Gastrocnemius medialis (tissue), 4 donors: Measurements from ENCODE around the gene ITPR3. TPM values are rescaled to one million over a fixed set of nuclear protein-coding genes. Genes with fewer than 3 reads are reported as not detected.

Experiments
- ATAC-seq, 2 donors: fragments of 150-250 bp; one replicate each; pipeline ENCODE4 v1.9.1; 2016
- DNase-seq, 2 donors: peaks; one replicate each; pipeline ENCODE4 v3.0.0-alpha.2; 2019
- H3K27ac ChIP-seq, 4 donors: fragments of 200-600 bp; sonication (generic); 1 replicate in 1 of 4; 2 replicates in 3 of 4; pipeline ENCODE4 v1.5.1; 2016 to 2018; ENCODE audit warnings: mild to moderate bottlenecking in 2 of 4, moderate library complexity in 1 of 4
- H3K27me3 ChIP-seq, 3 donors: fragments of 200-600 bp; sonication (generic) in 2 of 3; 1 replicate in 1 of 3; 2 replicates in 2 of 3; pipeline versions ENCODE4 v1.5.1 to v1.6.0; 2016 to 2019; ENCODE audit warnings: mild to moderate bottlenecking in 1 of 3, moderate library complexity in 1 of 3
- H3K36me3 ChIP-seq, 2 donors: fragments of 200-600 bp; sonication (generic) in 1 of 2; one replicate each; pipeline ENCODE4 v1.5.1; 2017 to 2018
- H3K4me1 ChIP-seq, 2 donors: fragments of 200-600 bp; sonication (generic) in 1 of 2; one replicate each; pipeline ENCODE4 v1.5.1; 2016 to 2017; ENCODE audit warnings: mild to moderate bottlenecking in 2 of 2
- H3K4me3 ChIP-seq, 4 donors: fragments of 200-600 bp; sonication (generic) in 3 of 4; 1 replicate in 1 of 4; 2 replicates in 3 of 4; pipeline ENCODE4 v1.5.1; 2016 to 2019; ENCODE audit warnings: mild to moderate bottlenecking in 2 of 4
- H3K9me3 ChIP-seq, 3 donors: fragments of 200-600 bp; sonication (generic) in 2 of 3; 1 replicate in 1 of 3; 2 replicates in 2 of 3; pipeline ENCODE4 v1.5.1; 2016 to 2019
- POLR2A ChIP-seq, 2 donors: fragments of 450-650 bp; IDR thresholded peaks; one replicate each; pipeline ENCODE4 v1.6.1; 2017; ENCODE audit warnings: antibody characterized with exemption in 2 of 2, mild to moderate bottlenecking in 2 of 2, moderate library complexity in 2 of 2
- in situ Hi-C, 4 donors: fragments of 200-750 bp; cut with MboI; loops; one replicate each; pipeline versions ENCODE4 v1.15.0 to v1.8.0; 2017; ENCODE audit warnings: low sequenced_read_pairs in 4 of 4
- intact Hi-C: fragments of 100-400 bp; cut with DNase I; formaldehyde crosslinking; loops from one replicate; pipeline ENCODE4 v1.15.1; 2023; ENCODE audit warnings: low total_unique reads
- total RNA-seq, 4 donors: library from RNA; depleted of rRNA; stranded (reverse); fragments of >200 nt; gene quantifications; one replicate each; pipeline versions ENCODE4 v1.1.0 to v1.2.3, GENCODE V29; 2016
- TF ChIP-seq, protein P1 (sequence below), 5 experiments: fragments of 450-650 bp in 3 of 5; fragments of 200-600 bp in 2 of 5; sonication (generic) in 2 of 5; IDR thresholded peaks in 4 of 5; conservative IDR thresholded peaks in 1 of 5; 1 replicate in 4 of 5; 2 replicates in 1 of 5; pipeline ENCODE4 v1.5.1; 2016 to 2019; ENCODE audit warnings: antibody characterized with exemption in 5 of 5, mild to moderate bottlenecking in 3 of 5, moderate library complexity in 3 of 5

The ITPR3 gene
- total RNA-seq, 4 donors from 2014 or later: 1.9 to 6.8 (median 4.2) TPM

DNA sequence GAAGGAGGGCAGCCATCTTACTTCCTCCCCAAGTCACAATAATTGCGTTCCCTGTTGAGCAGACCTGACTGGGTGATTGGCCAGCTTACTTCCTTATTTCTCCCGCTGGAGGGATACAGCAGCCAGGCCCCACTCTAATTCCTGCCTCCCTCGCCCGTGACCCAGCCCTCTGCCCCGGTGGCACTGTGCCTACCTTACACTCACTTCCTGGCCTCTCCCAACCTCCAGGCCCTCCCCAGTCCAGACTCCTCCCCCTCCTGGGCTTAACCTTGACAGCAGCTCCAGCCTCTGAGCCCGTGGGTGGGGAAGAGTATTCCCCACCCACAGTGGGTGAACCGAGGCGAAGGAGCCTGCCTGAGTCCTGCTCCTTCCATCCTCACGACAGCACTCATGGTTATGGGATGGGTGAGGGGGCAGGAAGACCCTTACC is 44.0 kb upstream of the ITPR3 start:
- intact Hi-C loops: loop anchor here (10.0 kb wide), 1 partner anchor 122 kb away; the partner anchor contains the start of gene ZBTB9
- in situ Hi-C loops: no loop called here
- Histone ChIP-seq H3K4me1 (peaks cover 18% of the 10 kb centered on the region in 2 donors), H3K4me3 (peak overlapping the region in 1 of 4 donors; percentile 18), H3K27ac (peak overlapping the region; percentile 57 to 87 (median 85)), H3K9me3 (no peaks in the 10 kb centered on the region), H3K36me3 (peaks cover 0 to 29% of the 10 kb centered on the region in 2 donors), H3K27me3 (no peaks in the 10 kb centered on the region)
- TF ChIP-seq, protein P1, sequence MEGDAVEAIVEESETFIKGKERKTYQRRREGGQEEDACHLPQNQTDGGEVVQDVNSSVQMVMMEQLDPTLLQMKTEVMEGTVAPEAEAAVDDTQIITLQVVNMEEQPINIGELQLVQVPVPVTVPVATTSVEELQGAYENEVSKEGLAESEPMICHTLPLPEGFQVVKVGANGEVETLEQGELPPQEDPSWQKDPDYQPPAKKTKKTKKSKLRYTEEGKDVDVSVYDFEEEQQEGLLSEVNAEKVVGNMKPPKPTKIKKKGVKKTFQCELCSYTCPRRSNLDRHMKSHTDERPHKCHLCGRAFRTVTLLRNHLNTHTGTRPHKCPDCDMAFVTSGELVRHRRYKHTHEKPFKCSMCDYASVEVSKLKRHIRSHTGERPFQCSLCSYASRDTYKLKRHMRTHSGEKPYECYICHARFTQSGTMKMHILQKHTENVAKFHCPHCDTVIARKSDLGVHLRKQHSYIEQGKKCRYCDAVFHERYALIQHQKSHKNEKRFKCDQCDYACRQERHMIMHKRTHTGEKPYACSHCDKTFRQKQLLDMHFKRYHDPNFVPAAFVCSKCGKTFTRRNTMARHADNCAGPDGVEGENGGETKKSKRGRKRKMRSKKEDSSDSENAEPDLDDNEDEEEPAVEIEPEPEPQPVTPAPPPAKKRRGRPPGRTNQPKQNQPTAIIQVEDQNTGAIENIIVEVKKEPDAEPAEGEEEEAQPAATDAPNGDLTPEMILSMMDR (IDR thresholded peaks at IDR 0.05 in 4 of 5, conservative IDR thresholded peaks at IDR 0.05 in 1 of 5): no peak
- no peak for TF ChIP-seq POLR2A (IDR thresholded peaks at IDR 0.05)
- peak; percentile 15 to 26 for ATAC-seq
- no peak for DNase-seq

DNA sequence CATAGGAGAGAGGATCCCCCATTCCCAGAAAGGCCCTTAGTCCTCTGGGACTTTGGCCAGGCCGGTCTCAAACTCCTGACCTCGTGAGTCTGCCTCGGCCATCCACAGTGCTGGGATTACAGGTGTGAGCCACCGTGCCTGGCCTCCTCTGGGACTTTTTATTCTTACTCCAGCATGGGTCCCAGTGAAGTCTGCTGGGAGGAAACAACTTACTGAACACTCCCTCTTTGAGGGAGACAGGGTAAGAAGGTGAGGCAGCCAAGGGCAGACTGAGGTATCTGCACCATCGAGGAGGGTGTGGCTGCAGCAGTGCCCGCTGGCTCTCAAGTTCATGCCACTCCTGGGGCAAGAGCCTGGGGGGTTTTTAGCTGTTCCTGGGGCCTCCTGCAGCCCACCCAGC is 43.4 kb upstream of the ITPR3 start:
- H3K9me3 ChIP-seq: no peaks in the 10 kb centered on the region
- in situ Hi-C loops: no loop called here
- H3K4me3 ChIP-seq: no peak overlapping the region
- intact Hi-C loops: loop anchor here (10.0 kb wide), 1 partner anchor 123 kb away; the partner anchor contains the start of gene ZBTB9
- H3K27me3 ChIP-seq: no peaks in the 10 kb centered on the region
- peak overlapping the region; percentile 57 to 87 (median 85) for H3K27ac ChIP-seq
- peaks cover 0 to 29% of the 10 kb centered on the region in 2 donors for H3K36me3 ChIP-seq
- H3K4me1 ChIP-seq: peaks cover 18% of the 10 kb centered on the region in 2 donors
- TF ChIP-seq, protein P1 (IDR thresholded peaks at IDR 0.05 in 4 of 5, conservative IDR thresholded peaks at IDR 0.05 in 1 of 5): no peak
- TF ChIP-seq POLR2A (IDR thresholded peaks at IDR 0.05): no peak
- no peak for DNase-seq
- no peak for ATAC-seq

DNA sequence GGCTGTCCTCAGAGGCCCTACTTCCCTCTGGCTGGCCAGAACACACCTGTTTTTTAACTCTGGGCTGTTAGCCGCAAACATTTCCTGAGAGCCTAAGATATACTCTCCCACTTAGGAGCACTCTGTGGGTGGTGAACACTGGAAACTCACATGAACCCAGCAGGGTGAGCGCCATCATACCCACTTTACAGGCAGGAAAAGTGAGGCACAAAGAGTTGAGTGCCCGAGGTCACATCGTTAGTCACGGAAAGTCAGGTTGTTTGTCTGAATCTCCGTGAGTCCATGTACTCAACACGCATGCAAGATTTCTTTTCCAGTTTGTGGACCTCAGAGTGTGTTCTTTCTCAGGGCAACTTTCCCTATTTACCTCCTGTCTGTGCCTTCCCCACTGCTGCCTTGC is 43.0 kb upstream of the ITPR3 start:
- intact Hi-C loops: loop anchor here (10.0 kb wide), 1 partner anchor 123 kb away; the partner anchor contains the start of gene ZBTB9
- peaks cover 18% of the 10 kb centered on the region in 2 donors for H3K4me1 ChIP-seq
- ATAC-seq (no peak), DNase-seq (no peak)
- H3K9me3 ChIP-seq: no peaks in the 10 kb centered on the region
- TF ChIP-seq, protein P1 (IDR thresholded peaks at IDR 0.05 in 4 of 5, conservative IDR thresholded peaks at IDR 0.05 in 1 of 5): no peak
- no peak for TF ChIP-seq POLR2A (IDR thresholded peaks at IDR 0.05)
- peak overlapping the region in 1 of 4 donors; percentile 84 for H3K4me3 ChIP-seq
- peaks cover 0 to 29% of the 10 kb centered on the region in 2 donors for H3K36me3 ChIP-seq
- in situ Hi-C loops: no loop called here
- peak overlapping the region in 3 of 4 donors; percentile 85 to 87 (median 85) for H3K27ac ChIP-seq
- H3K27me3 ChIP-seq: no peaks in the 10 kb centered on the region

DNA sequence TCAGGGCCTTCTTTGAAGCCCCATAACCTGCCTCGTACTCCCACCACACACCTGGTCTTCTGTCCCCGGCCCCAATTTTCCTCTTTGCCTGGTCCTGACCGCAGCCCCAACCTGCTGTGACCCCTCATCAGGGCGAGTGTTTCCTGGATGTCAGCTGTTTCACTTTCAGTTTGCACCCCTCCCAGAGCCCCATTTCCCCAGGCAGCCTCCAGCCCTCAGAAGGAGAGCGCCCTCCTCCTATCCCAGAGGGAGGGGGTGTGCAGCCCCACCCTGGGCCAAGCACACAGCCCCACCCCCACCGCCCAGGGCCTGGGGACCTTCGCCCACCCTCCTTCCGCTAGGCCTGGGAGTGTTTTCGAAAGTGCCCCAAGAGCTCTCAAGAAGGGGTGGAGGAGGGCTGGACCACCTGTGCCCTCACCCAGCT is 42.5 kb upstream of the ITPR3 start:
- no peak for TF ChIP-seq POLR2A (IDR thresholded peaks at IDR 0.05)
- TF ChIP-seq, protein P1 (IDR thresholded peaks at IDR 0.05 in 4 of 5, conservative IDR thresholded peaks at IDR 0.05 in 1 of 5): no peak
- DNase-seq: no peak
- in situ Hi-C loops: no loop called here
- no peaks in the 10 kb centered on the region for H3K27me3 ChIP-seq
- H3K27ac ChIP-seq: peak overlapping the region in 3 of 4 donors; percentile 85 to 87 (median 85)
- peak overlapping the region in 2 of 4 donors; percentile 84 for H3K4me3 ChIP-seq
- H3K9me3 ChIP-seq: no peaks in the 10 kb centered on the region
- H3K36me3 ChIP-seq: peaks cover 0 to 29% of the 10 kb centered on the region in 2 donors
- intact Hi-C loops: loop anchor here (10.0 kb wide), 1 partner anchor 124 kb away; the partner anchor contains the start of gene ZBTB9
- ATAC-seq: no peak
- H3K4me1 ChIP-seq: peaks cover 18% of the 10 kb centered on the region in 2 donors
